HG02623 (cell line): ENCODE data around the gene EXOC6B.

Experiments
- ATAC-seq: cut with Tn5 transposase; IDR thresholded peaks from one replicate; pipeline ENCODE4 v1.9.1; 2021; ENCODE audit warnings: moderate library complexity; ENCODE audit not compliant: unreplicated experiment

The EXOC6B gene

DNA sequence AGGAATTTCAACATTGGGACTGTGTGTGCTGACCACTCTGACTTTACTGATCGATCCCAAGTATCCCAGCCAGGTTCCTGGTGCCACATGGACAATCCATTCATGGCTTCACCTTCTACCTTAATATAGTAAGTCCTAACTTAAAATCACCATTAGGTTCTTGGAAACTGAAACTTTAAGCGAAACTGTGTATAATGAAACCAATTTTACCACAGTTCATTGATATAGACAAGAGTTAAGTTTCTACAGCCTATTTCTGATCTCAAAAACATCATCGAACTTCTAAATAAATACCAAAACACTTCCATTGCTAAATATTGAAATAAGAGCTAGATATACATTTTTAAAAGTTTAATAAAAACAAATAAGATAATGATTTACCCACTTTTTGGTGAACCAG is 4.4 kb upstream of the EXOC6B start:
- ATAC-seq: no peak

DNA sequence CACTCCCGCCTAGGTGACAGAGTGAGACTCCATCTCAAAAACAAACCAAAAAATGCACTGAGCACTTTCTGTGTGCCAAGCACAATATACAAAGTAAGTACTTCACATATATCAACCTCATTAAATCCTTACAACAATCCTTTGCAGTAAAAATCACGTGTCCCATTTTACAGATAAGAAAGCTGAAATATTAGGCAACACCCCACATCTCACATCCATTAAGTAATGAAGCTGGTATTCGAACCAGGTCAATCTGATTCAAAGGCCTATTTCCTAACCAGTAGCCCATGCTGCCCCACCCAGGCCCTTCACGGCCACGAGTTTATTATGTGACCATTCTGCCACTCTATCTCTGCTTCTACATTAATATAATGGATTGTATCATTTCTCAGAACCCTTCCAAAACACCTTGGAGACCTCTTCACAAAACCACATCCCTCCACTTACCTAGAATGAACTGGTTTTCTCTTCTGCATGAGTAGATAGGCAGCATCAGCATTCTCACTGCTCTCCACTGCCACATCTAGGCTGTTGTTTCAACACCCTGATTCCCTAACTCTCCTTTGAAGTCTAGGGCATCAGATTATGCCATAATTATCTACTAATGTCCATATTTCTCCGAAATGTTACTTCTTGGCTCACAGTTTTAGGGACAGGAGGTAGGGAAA is 3.1 kb upstream of the EXOC6B start:
- ATAC-seq: no peak

DNA sequence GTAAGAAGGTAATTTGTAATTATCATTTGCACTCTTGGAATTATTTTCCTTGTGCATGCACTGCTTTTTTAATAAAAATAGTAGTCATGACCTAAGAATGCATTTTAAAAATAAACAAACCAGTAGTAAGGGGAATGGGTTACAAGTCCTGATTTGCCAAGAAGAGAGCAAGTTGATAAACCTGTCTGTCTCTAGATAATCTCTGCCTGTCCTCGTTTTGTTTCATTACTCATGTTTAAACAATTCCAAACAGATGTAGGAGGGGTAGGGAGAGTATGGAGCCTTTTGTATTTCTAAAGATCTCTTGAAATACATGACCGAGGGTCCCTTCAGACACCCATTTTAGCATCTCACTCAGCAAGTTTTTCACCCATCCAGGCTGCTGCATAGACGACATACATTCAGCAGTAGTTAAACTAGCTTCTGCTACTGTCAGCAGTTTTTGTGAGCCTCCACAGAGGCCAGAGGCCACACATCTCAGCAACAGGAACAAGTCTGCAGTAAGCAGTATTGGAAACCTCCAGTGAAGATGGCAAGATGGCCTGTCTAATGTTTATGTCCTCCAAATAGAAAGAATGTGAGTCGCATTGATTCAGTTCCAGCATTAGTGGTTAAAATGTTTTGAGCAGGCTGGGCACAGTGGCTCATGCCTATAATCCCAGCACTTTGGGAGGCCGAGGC is 2.3 kb upstream of the EXOC6B start:
- ATAC-seq: no peak

DNA sequence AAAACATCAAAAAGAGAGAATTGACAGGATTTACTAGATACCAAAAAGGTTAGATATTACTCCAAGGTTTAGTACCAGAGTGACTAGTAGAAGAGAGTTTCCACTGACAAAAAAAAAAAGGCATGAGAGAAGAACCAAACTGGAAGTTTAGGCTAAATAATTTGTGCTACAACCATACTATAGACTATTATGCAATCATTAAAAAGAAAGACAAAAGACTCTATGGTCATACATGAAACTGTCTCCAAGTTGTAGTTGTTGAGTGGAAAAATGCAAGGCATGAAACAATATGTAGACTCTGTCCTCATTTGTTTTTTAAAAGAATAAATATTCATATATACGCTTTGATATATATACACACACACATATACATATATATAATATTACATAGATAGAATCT is 1.7 kb upstream of the EXOC6B start:
- no peak for ATAC-seq

DNA sequence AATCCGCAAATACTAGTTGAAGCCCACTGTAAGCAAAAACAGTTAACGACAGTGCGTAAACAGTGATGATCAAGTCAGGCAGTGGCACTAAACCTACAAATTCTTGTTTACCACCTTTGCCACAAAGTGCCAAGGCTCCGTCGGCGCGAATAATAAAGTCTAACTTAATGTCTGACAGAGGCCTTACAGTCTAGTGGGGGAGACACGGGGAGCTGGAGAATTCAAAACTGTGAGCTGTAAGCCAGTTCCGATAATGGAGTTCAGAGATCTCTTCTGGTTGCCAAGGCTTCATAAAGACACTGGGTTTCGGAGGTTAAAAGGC is 284 bp upstream of the EXOC6B start:
- no peak for ATAC-seq

DNA sequence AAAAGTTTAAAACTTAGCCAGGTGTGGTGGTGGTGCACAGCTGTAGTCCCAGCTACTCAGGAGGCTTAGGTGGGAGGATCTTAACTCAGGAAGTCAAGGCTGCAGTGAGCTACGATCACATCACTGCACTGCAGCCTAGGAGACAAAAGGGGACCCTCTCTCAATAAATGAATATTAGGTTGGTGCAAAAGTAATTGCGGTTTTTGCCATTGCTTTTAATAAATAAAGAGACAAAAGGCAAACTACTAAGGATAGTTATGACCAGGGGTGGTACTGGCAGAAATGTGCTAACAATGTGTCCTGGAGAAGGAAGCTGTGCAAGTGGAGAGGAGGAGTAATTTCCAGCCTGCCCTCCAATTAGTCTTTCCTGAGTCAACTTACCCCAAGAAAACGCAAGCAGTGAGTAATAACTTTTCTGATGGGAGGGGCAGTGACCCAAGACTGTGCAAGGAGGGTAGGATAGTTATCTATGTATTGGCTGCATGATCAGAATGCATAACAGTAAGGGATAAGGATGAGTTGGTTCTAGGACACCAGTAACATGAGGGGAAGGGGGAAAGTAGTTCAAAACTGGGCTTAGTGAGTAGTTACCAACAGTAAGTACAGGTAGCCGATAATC is 1.5 kb downstream of the EXOC6B start:
- no peak for ATAC-seq

DNA sequence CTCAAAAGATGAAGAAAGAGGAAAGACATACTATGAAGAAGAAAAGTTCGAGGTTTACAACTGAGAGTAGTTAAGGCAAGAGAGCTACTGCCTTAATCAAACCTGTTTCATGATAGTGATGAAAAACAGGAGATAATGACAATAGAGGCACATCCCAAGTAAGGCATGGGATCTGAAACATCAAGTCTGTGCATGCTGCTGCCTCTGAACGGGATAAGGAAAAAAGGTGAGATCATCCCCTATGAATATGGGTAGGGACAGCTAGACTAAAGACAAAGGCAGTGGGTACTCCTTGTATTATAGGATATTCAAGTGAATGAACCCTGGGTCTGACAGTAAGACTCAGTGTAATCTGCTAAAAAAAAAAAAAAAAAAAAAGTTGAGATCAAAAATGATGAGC is 3.0 kb downstream of the EXOC6B start:
- no peak for ATAC-seq

DNA sequence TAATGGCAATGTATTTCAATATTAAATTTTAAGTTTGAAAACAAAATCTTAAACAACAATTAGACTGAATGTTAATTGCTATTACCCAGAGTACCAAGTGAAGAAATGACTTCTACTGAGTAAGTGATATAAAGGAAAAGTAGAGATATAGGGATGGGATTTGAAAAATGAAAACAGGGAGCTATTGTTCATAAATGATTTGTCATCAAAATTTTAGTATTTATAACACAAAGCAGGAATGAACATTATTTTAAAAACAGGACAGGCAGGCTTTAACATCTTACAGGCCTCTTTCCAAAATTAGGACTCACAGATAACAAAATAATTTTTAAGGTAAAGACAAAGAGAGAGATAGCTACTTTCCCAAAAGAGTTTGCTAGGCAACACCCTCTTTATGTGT is 3.9 kb downstream of the EXOC6B start:
- ATAC-seq: no peak

DNA sequence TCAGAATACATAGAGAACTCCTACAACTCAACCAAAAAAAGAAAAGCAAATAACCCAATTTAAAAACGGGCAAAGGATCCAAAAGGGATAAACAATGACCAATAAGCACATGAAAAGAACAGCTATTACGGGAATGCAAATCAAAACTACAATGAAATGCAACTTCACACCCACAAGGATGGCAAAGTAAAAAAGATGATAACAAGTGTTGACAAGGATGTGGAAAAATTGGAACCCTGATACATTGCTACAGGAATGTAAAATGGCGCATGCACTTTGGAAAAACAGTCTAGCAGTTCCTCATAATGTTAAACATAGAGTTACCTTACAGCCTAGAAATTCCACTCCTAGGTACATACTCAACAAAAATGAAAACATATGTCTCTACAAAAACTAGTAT is 4.7 kb downstream of the EXOC6B start:
- ATAC-seq: no peak

DNA sequence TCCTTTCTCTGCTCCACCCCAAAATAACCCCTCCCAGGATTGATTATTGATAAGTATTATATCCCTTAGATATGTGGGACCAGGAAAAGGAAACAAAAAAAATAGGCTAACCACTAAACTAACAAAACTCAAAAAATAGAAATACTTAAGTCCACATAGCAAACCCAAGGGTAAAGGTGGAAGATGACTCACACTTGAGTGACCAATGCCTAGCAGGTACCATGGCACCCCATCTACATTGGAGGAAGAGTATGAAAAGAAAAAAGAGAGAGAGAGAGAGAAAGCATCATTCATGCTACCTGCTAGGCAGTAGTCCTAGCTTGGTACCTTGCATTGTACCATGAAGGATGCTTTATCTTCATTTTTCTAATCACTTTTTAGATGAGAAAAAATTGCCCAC is 6.3 kb downstream of the EXOC6B start:
- ATAC-seq: no peak

DNA sequence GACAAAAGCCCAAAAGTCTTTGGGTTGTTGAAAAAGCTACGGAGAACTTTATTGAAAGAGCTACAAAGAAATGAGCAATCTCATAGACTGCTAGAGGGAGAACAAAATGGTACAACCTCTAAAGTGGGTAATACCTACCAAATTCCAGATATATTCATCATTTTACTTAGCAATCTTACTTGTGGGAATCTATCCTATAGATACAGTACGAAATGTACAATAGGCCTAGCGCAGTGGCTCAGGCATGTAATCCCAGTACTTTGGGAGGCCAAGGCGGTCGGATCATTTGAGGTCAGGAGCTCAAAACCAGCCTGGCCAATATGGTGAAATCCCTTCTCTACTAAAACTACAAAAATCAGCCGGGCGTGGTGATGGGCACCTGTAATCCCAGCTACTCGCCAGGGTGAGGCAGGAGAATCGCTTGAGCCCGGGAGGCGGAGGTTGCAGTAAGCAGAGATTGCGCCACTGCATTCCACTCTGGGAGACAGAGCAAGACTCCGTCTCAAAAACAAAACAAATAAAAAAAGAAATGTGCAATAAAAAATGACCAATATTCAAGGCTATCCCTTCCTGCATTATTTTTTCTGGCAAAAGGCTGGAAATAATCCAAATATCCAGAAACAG is 10.1 kb downstream of the EXOC6B start:
- ATAC-seq: no peak

DNA sequence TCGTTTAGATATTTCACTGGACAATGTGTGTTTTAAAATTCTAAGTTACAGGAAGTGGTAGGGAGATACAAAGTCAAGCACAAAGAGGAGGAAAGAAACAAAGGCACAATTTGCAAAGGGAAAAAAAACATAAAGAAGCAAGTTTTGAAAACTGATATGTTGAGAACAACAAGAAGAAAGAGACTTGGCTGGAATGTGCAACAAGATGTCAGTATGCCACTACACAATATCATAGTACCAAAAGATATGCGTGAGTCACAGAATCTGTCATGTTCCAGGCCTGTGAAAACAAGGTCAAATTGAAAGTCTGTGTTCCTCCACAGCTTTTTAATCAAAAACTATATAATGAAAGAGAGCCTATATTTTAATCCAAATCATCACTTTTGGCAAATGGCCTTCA is 12.0 kb downstream of the EXOC6B start:
- no peak for ATAC-seq

DNA sequence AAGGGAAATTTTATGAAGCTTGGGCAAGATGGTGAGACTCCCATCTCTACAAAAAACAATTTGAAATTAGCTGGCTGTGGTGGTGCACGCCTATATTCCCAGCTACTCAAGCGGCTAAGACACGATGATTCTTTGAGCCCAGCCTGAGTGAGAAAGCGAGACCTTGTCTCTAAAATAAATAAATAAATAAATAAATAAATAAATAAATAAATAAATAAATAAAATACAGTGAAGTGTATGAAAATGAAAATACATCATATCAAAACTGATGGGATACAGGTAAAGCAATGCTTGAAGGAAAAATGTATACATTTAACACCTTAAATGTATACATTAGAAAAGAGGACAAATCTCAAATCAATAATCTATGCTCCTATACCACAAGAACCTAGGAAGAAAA is 15.7 kb downstream of the EXOC6B start:
- no peak for ATAC-seq

DNA sequence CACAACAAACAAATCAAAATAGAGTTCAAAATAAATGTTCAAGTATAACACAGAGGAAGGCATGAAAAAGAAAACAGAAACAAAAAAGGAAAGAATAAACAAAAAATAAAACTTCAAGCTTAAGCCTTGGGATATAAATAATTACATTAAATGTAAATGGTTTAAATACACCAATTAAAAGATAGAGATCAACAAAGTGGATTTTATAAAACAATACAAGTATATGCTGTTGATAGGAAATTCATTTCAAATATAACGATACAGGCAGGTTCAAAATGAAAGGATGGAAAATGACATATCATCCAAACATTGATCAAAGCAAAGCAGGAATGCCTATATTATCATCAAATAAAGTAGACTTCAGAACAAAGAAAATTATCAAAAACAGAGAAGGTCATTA is 16.7 kb downstream of the EXOC6B start:
- ATAC-seq: no peak

DNA sequence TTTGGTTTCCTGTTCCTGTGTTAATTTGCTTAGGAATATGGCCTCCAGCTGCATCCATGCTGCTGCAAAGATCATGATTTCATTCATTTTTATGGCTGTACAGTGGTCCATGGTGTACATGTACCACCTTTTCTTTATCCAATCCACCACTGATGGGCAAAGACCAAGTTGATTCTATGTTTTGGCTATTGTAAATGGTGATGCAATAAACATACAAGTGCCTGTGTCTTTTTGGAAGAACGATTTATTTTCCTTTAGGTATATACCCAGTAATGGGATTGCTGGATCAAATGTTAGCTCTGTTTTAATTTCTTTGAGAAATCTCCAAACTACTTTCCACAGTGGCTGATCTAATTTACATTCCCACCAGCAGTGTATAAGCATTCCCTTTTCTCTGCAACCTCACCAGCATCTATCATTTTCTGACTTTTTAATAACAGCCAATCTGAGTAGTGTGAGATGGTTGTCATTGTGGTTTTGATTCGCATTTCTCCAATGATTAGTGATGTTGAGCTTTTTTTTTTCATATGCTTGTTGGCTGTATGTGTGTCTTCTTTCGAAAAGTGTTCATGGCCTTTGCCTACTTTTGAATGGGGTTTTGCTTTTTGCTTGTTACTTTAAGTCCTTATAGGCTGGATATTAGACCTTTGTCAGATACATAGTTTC is 19.4 kb downstream of the EXOC6B start:
- no peak for ATAC-seq

DNA sequence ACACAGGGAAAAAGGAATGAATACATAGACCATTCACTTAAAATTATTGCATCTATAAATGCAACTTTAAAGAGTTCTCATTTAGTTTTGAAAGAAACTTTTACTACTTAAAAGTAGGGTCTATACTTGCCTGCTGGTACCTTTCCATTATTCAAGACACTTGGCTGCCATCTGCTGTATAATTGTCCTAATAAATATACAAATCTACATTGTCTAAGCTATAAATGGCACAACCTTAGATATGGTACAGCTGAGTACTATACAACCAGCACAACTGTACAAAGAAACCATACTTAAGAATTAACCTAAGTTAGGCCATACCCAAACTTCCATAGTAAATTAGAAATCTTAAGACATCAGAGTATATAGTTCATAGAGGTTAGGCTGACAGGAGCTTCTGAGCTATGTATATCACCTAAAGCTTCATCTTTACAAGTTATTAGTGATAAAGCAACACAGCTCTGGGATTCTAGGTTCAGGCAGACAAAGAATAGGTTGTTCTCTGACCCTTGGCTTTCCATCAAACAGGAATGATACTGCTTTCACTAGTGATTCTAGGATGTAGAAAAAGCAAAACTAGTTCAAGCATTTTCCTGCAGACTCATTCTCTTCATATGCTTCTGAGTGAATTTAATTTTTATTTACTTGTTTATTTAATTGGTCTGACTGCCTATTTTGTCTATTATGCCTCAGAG is 22.1 kb downstream of the EXOC6B start:
- no peak for ATAC-seq

DNA sequence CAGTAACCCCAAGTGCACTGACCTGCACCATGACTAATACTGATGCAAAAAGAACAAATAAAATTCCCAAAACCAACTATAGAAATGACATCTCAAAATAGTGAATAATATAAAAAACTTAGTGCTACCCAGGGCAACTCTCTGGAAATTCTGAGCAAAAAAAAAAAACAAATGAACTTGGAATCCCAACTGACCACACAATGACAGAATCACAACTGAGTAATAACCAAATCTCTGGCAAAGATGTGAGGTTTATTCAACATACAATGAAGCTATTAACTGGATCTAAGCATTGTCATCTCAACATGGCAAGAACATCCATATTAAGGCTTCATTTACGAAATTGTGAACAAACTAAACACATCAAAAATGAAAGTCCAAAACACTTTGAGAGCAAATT is 22.7 kb downstream of the EXOC6B start:
- ATAC-seq: no peak

DNA sequence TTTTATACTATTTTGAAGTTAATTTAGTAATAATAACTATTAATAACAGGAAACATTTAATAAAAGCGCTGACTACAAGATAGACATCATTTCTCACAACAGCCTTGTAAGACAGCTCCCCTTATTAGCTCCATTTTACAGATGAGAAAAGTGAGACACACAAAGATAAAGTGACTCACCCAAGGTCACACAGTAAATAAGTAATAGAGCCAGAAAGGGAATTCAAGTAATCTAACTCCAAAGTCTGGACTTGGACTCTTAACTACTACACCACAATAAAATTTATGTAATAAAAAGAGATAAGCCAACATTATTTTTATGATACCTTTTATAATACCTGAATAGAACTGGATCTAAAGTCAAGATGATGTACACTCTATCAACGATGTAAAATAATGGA is 25.3 kb downstream of the EXOC6B start:
- ATAC-seq: no peak

DNA sequence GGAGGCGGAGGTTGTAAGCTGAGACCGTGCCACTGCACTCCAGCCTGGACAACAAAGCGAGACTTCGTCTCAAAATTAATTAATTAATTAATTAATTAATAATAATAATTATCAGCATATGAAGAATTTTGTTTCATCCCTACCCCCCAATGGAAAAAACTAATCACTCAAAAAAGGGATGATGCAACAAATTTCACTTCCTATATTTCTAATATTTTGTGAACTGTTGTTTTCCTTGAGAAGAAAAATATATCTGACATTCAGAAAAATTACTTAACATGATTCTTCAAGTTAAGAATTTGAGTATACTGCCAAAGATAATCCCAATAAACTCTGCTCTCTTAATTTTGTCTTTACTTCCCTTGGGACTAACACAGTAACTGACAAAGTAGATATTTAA is 28.1 kb downstream of the EXOC6B start:
- ATAC-seq: no peak

DNA sequence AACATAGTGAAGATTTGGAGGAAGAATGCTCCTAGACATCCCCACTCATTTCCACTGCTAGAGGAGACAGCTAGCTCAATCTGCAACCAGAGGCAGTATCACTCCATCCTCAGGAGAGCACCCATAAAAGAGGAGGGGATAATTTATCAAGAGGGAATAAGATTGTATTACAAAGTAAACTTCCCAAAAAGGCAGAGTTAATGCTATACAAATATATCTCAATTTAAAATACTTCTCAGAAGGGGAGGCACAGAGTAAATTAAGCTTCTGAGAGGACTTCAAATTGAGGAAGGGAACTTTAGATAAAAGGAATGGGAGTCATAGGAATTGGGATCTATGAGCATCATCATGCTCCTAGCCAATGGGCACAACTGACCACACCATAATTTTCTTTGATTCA is 29.1 kb downstream of the EXOC6B start:
- no peak for ATAC-seq

DNA sequence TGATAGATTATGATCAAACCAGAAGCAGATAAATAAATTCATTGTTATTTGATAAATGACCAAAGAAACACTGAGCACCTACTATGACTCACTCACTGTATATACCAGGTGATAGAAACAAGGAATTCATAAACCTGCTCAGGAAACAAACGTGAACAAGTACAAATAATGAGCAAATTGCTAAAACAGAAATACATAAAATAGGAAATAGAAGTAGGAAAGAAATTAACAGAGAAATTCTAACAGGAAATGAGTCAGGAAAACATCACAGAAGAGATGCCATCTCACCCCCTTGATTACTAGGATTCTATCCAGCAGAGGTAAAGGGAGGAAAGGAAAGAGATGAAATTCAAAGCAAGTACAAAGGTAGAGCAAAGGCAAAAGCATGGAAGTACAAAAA is 31.3 kb downstream of the EXOC6B start:
- no peak for ATAC-seq
